Measurements from ENCODE around the gene RTP2.
"Not testable (repeated sequence)": the region's sequence is repeated elsewhere in the genome, so short reads cannot be mapped to it uniquely, and the experiment has no call there.

RTP2 gene

DNA sequence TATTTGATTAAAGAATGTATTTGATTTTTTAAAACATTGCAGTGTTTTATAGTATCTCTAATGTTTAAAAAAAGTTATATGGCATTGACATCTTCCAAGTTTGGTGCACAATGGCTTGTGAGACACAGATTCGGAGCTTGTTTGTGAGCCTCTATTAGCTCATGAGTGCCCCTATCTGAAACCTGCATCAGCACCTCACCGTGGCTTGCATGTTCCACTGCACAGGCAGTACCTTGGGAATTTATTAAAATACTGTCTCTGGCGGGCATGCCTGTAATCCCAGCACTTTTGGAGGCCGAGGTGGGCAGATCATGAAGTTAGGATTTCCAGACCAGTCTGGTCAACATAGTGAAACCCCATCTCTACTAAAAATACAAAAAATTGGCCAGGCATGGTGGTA, 6.8 kb upstream of the RTP2 start:
- no peak for DNase-seq

DNA sequence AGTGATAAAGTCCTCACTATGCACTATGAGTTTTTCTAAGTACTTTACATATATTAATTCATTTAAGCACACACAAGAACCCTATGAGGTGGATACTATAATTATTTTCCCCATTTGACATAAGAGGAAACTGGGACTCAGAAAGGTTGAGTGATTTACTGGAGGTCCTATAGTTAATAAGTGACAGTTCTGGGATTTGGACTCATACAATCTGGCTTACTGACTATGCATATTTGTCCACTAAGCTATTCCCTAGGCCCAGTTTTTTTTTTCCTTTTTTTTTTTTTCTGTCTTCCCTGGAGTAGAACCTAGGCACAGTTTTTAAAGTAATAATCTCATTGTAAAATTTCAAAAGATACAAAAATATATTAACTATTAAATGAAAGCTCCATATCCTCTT, 6.3 kb upstream of the RTP2 start:
- no peak for DNase-seq

DNA sequence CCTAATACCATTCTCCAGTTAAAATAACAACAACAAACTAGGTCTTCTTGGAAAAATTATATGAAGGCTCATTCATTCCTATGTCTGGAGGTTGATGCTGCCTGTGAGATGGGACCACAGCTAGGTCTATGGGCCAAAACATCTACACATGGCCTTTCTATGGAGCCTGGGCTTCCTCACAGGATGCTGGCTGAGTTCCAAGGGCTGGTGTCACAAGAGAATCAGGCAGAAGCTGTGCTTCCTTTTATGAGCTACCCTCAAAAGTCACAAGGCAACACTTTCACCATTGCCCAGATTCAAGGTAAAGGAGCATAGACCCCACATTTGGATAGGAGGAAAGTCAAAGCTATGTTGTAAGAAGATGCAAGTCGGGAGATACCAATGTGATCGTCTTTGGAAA, 4.6 kb upstream of the RTP2 start:
- DNase-seq: no peak

DNA sequence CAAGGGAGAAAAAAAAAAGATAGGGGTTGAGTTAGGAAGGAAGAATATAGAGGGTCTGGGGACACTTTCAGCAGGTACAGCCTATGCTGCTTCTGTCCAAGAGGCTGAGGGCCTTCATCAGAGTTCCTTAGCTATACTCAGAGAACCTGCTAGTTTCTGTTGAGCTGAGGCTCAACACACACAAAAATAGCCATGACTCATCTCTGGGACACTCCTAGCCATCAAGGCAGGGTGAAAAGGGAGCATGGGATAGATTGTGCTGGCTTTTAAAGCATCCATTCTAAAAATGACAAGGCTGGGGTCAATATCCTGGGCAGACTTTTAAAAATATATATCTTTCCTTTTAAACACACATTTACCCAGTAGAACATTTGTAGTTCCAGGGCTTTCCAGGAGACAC, 2.8 kb upstream of the RTP2 start:
- DNase-seq: no peak

DNA sequence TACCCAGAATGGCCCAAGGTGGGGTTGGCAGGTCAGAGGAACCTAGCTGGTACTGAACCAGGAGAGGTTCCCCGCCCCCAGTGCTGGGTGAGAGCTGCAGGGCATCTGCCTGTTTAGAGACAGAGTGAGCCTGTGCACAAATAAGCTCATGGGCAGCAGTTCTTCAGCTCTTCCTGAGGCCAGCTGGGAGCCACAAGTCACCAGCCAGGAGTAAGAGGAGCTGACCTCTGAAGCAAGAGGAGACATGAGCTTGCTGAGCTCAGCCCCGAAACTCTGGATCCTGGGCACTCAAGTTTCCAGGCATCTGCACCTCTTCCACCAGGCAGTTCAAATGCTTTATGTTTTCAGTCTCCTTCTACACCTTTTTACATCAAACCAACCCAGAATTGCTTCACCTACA, 2.1 kb downstream of the RTP2 start:
- no peak for DNase-seq

DNA sequence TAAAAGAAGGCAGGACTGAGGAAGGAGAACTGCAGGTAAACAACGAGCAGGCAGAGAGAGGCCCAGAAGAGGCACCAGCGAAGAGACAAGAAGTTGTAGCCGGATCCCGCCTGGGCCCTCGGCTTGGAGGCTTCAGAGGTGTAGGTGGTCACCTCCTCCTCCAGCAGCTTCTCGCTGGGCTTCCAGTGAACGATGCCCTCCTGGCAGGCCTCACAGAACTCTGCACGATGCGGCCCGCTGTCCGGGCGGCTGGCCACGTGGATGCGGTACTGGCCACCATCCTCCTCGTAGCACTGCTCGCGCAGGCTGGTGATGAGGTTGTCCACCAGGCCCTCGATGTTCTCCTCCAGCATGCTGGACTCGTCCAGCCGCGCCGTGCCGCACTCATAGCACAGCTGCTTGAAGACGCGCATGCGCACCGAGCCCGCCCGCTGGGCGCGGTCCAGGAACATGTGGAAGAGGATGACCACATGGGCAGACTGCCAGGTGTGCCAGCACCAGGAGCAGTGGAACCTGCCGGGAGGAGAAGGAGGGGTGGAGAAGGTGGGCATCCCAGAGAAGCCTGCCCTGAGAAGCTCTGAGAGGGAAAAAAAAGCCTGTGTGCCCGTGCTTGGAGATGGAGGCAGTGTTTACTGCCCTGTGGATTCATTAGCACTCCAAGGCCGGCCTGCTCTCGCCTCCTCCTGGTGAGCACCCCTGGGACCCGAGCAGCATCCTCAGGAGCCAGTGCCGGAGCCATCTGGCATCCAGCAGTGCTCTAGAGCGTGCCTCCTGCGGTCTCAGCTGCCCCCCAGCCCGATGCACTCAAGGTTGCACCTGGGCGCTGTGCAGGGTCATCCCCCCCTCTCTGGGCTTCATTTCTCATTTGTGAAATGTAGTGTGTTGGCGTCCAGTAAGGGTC, 3.6 kb downstream of the RTP2 start:
- DNase-seq: no peak

DNA sequence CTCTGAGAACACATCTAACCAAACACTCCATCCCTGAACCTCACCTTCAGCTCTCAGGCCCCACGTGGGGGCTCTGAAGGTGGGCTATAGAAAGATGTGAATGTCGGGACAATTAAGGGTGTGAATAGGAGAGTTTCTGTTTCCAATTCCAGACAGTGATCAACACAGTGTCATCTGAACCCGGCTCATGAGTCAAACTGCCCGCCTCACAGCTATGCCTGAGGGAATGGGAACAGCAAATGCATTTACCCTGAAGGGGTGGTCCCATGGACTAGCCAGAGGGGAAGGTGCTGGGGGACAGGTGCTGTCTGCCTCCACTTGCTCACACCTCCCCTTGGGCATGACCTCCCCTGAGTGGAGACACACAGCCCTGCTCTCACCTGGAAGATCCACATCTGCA, 6.3 kb downstream of the RTP2 start:
- no peak for DNase-seq

DNA sequence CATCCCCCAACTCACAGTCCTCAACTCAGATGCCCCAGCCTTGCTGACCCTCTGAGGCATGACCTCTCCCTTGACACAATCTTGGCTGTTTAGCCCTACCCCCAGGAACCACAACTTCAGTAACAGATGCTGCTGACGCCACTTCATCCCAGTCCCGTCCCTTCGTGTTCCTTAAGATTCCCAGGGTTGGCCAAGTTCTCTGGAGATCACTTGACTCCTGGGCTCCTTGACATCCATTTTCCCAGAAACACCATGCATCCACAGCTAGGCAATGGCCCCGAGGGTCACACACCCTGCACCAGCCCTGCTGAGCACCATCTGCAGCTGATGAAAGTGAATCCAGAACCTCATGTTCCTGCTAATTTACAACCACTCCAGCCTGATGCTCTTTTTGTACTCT, 6.9 kb downstream of the RTP2 start:
- DNase-seq: no peak

DNA sequence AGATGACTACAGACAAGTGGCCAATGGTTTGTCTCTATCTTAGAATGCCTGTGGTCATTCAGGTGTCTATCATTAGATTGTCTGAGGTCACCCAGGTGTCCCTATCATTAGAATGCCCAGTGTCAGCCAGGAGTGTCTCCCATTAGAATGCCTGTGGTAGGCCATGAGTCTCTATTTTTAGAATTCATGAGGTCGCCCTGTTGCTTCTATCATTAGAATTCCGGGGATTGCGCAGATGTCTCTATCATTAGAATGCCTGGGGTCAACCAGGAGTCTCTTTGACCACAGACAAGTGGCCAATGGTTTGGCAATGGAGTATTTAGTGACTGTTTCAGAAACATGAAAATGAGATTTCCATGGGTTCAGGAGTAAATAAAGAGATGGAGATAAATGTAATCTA, 7.6 kb downstream of the RTP2 start:
- DNase-seq: no peak

DNA sequence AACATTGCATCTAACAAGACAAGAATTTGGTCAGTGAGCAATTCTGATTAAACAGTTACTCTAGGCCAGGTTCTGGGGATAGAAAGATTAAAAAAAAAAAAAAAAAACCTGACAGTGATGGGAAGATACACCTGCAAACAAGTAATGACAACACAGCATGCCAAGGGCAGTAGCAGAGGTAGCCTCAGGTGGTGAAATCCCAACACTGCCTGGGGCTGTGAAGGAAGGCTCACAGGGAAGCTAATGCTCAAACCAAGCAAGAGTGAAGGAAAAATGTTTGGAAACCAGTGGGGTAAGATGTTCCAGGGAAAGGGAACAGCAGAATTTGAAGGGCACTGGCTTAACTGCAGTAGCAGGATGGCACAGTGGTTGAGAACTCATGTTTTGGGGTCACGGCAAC, 8.9 kb downstream of the RTP2 start:
- no peak for DNase-seq

DNA sequence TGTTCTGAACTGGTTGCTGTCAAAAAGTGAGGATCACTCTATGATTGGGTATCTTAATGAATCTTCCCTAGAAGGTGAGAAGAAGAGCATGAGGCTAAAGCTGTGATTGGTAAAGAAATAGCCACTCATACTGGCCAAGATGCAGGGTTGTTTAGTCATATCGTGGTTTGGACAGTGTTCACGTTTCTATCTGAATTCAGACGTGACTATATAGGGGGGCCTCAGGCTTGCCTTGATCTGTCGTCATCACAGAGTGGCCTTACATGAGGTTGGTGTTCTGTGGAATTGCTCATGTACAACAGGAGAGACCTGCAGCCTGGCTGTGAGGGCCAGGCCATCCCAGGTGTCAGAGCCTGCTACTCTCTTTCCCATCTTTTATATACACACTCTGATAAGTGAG, 12.4 kb downstream of the RTP2 start:
- no peak for DNase-seq

DNA sequence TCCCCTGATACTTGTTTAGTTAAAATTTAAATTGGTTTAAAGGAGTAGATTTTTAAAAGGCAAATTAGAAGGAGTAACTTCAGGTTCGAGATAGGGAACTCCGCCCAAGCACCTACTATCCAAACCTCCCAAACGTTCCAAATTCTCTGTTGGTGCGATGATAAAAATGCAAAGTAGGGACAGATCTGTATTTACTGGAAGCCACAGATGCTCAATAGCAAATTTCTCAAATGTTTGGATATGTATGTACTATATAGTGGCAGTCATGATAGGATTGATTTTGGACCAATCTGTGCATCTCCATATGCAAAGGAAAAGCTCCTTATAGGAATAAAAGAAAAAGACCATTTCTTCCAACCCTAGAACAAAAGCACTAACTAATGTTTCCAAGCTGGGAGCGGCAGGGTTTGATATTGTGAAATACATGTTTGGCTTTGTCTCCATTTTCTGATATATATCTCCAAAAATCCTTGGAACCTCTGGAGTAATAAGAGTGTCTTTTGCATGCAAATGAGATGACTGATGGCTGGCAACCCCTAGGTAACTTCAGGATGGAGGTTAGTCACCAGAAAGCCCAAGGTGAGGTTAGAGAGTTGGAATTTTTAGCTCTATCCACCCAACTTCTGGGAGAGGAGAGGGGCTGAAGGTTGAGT, 15.6 kb downstream of the RTP2 start:
- no peak for DNase-seq

DNA sequence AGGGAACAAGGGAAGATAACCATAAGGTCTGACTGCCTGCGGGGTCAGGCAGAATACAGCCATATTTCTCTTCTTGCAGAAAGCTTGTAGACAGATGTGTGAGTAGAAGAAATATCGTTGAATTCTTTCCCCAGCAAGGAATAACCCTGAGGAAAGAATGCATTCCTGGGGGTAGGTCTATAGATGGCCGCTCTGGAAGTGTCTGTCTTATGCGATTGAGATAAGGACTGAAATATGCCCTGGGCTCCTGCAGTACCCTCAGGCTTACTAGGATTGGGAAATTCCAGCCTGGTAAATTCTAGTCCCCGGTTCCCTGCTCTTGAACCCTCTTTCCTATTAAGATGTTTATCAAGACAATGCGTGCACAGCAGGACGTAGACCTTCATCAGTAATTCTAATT, 16.4 kb downstream of the RTP2 start:
- no peak for DNase-seq

DNA sequence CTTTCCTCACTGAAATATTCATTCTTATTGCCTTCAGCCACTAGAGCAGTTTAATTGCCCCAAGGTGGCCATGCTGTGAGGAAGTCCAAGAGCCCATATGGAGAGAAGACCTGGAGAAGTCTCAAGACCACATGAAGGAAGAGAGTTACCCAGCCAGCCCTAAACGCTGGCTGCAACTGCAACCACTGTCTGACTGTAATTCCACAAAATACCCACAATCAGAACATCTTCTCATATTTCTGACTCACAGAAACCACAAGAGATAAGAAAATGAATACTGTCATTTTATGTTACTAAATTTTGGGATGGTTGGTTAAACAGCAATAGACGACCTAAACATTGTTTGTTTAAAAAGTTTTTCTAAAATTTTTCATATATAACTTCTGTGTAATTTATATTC, 17.5 kb downstream of the RTP2 start:
- DNase-seq: no peak

DNA sequence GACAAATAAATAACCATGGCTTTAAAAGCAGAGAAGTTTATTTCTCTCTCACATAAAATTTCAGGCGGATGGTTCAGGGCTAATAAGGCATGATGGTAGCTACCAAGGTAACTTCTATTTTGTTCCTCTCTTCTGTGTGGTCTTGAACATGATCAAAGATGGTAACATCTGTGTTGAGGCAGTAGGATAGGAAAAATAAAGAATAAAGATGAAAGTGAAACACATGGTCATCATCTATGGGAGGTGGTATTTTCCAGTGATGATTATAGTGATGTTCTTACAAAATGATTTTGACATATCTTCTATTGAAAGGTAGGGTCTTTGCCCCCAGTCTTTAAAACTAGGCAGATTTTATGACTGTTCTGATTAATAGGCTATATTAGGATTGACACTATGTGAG, 17.9 kb downstream of the RTP2 start:
- no peak for DNase-seq

DNA sequence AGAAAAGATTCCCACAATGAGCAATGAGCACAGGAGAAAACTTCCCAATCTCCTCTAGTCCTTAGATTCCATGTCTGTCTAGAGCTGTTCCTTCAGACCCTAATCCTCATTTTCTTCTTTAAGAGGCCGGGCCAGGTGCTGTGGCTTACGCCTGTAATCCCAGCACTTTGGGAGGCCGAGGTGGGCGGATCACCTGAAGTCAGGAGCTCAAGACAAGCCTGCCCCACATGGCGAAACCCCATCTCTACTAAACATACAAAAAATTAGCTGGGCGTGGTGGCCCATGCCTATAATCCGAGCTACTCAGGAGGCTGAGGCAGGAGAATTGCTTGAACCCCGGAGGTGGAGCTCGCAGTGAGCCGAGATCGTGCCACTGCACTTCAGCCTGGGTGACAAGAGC, 20.6 kb downstream of the RTP2 start:
- DNase-seq: not testable (repeated sequence)

DNA sequence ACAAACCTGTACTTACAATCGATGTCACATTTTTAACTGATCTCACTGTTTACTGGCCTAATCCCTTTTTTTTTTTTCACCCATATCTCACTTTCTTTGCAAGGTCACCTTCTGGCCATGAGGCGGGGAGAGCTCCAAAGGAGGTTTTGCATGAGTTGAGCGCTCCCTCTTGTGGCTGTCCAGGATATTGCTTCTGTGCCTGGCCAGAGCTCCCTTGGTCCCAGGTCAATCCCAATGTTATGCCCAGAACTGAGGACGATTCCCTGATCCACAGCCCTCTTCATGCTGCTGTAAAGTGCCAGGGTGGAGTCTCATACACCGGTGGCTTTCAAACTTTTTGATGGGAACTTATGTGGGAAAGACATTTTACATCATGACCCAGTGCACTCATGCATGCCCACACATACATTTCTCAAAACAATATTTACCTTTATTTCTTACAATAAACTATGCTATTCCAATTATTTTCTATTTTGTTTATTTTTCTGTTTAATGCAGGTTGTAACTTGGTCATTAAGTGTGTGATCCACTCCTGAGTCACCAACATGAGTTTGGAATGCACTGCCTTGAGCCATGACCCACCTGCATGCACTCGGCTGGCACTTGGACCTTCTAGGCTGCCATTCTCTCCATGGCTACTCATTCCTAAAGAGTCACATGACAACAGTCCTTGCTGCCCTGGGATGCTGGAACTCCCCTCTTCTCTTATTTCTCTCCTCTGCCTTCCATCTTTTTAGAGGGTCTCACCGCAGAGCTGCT, 22.5 kb downstream of the RTP2 start:
- peak; percentile 20 to 68 for DNase-seq

DNA sequence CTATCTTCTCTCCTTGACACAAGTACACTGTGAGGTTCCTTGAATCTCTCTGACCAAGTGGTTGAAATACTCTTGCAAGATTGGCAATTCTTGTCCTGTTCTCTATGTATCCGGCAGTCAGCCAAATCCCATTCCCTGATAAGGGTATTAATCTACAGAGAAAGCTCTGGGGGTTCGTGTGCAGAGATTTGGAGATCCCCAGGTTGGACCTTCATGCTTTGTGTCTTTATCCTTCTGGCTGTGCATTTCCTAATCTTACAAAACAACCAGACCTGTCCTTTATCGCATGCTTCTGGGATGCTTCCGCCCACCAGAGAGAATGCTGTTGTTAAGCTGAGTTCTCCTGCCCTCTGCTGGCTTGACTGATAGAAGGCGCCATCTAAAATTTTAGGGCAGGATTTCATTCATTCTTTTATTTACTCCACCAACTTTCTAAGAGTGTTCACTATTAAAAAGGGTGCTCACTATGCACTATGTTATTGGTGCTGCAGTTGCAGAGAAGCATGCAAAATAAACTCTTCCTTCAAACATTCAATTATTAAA, 23.6 kb downstream of the RTP2 start:
- peak in 1 of 2 experiments; percentile 46 for DNase-seq

DNA sequence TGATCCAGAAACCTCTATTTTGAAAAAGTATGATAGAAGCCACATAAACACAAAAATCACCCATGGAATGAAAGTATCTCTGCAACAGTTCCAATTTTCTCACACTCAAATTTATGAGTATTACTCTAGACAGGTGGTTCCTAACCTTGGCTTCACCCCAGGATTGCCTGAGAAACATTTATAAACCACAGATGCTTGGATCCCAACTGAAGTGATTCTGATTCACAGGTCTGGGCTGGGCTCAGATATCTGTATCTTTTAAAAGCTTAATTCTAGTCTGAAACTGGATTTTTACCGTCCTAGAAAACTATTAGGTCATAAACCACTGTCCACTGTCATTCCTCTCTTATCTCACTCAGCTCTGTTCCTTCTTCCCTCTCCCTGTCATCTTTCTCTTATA, 24.8 kb downstream of the RTP2 start:
- no peak for DNase-seq

DNA sequence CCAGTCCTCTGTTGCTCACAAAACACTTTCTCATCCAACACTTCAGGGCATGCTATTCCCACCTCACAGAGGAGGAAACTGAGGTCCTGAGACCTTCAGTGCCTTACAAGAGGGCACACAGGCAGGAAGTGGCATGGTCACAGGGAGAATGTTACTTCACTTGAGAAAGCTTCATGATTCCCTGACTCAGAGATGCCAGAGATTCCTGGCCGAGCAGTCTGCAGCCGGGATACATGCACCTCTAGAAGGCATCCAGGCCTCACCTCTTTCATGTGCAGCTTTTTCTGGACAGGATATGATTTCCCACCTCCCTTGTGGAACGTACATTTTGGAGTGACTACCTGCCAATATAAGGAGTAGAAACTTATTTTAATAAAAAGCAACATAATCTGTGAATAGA, 29.3 kb downstream of the RTP2 start:
- DNase-seq: no peak

DNA sequence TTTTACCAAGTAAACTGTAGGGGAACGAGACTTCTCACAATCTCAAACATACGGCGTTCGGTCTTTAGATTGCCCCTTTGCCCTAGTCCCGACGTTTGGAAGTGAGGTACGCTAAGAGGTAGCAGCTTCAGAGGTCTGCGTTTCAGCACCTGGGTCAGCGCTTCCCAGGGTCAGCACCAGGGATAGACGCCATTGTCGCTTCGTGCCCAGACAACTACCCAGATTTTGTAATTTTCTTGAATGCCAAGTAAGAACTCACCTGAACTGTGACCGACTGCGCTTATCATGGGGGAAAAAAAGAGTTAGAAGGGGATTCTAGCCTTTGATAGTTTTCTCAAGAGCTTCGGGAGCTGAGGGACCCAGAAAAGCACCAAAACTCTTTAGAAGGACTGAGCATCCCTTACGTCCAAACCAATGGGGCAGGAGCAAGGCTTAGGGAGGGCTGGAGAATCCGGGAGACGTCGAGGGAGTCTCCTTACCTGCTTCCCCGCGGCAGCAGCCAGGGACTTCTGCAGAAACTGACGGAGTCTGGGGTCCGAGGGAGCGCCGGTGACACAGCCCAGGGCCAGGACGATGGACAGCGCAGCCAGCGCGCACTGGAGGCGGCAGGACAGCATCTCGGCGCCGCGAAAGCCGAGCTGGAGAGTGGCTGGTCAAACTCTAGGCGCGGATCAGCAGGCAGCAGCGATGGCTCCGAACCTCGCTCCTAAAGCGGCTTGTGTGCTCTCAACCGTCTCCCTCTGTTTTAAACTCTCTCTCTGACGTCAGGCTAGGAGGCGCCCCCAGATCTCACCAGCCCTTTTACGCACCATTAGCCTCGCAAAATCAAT, 32.5 kb downstream of the RTP2 start, which contains the start of gene SST:
Gene SST, minus strand, starts transcription at position 720 of the 830 bp plus-strand sequence. Its CDS starts 103 bp downstream, at position 617.
- DNase-seq: no peak

DNA sequence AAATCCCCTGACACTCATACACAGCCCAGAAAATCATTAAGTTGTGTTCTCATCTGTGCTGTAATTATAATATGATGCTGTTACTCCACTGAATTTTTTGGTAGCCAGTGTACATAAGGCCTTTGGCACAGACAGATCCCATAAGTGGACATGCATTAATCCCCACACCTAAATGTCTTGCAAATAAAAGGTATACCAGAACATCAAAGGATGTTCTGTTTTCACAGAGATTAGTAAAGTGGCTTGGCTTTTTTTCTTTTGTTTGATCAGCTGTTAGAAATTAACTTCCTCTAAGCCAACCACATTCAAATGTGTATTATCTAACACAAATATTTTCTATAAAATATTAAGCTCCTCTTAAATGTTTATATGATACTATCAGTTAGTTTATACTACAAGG, 34.8 kb downstream of the RTP2 start:
- no peak for DNase-seq
